HG02970 (cell line): ENCODE measurements around the gene NDUFV2.

ENCODE experiments used
- ATAC-seq: cut with Tn5 transposase; IDR thresholded peaks from one replicate; pipeline ENCODE4 v1.9.1; 2021; ENCODE audit warnings: mild to moderate bottlenecking, moderate library complexity, moderate number of reproducible peaks; ENCODE audit not compliant: unreplicated experiment, low FRiP score

Gene NDUFV2

DNA sequence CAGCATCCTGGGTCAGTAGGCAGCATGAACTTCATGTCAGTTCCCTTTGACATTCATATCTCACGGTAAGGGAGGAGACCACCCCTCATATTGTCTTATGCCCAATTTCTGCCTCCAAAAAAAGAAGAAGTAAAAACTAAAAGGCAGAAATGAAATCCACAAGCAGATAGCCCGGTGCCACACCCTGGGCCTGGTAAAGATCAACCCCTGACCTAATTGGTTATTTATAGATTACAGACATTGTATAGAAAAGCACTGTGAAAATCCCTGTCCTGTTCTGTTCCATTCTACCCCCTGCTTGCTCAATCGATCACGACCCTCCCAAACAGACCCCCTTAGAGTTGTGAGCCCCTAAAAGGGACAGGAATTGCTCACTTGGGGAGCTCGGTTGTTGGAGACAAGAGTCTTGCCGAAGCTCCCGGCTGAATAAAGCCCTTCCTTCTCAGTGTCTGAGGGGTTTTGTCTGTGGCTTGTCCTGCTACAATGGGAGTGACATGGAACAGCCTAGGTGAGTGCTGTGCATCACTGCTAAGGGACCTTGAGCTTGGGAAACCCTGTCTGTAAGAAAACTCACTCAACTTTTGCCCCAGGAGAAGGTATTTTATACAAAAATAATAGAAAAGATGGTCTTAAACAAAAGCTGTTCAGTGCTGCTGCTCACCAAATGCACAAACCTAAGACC is 11.1 kb downstream of the NDUFV2 start:
- no peak for ATAC-seq

GRCh38 chr18:9115984-9116383 is 13.5 kb downstream of the NDUFV2 start:
- no peak for ATAC-seq

DNA sequence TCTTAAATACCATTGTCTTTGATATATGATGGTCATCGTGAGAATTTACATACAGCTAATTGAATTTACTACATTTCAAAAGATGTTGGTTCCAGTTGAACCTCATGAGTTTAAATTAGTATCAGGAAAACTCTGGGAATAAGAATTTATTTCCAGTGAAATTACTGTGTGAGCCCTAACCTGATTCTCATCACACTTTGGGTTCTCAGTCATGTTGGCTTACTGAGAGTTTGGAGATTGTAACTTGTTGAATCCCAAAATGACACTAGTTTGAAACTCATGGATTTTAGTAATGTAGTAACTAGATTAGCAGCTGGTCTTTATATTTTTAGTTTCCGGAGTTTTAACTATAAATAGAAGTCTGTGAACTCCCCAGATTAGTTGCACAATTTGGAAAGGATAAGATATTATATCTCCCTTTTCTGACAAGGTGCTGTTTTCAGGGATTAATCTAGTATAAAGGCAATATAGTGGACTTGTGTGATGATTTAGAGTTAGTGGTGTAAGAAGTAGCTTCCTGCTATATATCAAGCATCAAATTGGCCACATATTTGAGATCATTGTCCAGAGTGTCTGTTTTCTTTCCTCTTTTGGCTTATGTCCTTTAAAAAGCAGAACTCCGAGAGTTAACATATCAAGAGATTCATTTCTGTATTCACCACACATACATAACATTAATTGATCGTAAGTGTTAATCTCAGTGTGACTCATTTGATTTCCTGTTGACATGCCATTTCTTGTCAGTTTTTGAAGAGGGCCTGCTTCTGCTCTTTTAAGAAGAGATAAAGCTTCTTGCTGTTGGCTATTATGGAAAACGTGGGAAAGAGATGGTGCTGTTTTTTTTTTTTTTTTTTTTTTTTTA is 15.7 kb downstream of the NDUFV2 start:
- no peak for ATAC-seq

DNA sequence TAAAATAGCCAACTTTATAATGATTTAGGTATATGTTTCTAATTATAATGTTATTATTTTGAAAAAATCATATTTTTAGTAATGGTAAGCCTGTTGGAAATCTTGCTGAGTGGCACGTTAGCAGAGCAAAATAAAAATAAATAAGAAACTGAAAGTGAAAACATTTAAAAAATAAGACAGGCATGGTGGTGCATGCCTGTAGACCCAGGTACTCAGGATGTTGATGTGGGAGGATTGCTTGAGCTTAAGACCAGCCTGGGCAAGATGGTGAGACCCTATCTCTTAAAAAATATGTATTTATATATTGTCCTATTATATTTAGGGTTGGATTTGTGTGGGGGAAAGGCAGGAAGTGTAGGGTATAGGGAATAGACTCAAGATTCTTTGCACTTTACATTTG is 18.3 kb downstream of the NDUFV2 start:
- ATAC-seq = no peak

DNA sequence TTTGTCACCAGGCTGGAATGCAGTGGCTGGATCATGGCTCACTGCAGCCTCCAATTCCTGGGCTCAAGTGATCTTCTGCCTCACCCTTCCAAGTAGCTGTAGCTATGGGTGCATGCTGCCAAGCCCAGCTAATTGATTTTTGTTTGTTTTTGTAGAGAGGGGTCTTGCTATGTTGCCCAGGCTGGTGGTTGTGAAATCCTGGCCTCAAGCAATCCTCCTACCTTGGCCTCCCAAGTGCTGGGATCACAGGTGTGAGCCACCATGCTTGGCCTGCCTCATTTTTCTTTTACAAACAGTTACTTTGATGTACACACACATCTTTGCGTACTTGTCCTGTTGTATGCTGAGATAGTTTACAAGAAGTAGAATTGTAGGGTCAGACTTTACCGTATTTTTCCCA is 21.0 kb downstream of the NDUFV2 start:
- ATAC-seq = no peak

GRCh38 chr18:9124824-9125223 is 22.3 kb downstream of the NDUFV2 start:
- ATAC-seq = no peak

DNA sequence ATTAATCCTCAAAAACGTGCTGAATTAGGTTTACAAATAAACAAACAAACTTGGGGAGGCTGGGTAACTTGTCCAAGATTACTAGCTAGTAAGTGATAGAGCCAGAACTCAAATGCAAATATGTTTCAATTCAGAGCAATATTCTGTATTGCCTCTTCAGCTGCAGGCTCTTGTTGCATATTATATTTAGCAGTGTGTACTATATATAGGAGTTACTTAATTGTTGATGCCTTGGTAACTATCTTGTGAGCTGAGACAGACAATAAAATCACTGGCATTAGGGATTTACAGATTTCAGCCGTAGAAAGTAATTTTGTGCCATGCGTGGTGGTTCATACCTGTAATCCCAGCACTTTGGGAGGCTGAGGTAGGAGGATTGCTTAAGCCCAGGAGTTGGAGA is 23.8 kb downstream of the NDUFV2 start:
- no peak for ATAC-seq

- no peak for ATAC-seq
These were observed 27.7 kb downstream of the NDUFV2 start for GRCh38 chr18:9130195-9130594.

DNA sequence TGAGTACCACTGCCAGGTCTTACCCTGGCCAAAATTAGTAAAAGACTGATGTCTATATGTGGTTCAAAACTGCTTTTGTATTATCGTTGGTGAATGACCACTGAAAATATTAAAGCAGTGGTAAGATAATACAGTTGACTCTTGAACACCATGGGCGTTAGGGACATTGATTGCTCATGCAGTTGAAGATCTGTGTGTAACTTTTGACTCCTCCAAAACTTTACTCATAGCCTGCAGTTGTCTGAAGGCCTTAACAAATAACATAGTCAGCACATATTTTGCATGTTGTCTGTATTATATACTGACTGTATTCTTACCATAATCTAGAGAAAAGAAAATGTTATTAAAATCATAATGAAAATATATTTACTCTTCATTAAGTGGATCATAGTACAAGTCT is 28.3 kb downstream of the NDUFV2 start:
- ATAC-seq = no peak

DNA sequence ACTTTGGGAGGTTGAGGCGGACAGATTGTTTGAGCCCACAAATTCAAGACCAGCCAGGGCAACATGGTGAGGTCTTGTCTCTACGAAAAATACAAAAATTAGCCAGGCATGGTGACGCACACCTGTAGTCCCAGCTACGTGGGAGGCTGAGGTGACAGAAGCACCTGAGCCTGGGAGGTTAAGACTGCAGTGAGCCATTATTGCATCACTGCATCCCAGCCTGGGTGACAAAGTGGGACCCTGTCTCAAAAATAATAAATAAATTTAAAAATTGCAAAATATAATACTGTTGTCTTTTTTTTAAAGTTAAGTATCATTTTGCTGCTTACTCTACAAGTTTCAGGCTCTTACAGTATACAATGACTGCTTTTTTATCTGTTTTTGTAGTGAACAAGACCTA is 30.1 kb downstream of the NDUFV2 start:
- ATAC-seq = no peak

- ATAC-seq = no peak
These were observed 30.7 kb downstream of the NDUFV2 start for GRCh38 chr18:9133225-9133624.

DNA sequence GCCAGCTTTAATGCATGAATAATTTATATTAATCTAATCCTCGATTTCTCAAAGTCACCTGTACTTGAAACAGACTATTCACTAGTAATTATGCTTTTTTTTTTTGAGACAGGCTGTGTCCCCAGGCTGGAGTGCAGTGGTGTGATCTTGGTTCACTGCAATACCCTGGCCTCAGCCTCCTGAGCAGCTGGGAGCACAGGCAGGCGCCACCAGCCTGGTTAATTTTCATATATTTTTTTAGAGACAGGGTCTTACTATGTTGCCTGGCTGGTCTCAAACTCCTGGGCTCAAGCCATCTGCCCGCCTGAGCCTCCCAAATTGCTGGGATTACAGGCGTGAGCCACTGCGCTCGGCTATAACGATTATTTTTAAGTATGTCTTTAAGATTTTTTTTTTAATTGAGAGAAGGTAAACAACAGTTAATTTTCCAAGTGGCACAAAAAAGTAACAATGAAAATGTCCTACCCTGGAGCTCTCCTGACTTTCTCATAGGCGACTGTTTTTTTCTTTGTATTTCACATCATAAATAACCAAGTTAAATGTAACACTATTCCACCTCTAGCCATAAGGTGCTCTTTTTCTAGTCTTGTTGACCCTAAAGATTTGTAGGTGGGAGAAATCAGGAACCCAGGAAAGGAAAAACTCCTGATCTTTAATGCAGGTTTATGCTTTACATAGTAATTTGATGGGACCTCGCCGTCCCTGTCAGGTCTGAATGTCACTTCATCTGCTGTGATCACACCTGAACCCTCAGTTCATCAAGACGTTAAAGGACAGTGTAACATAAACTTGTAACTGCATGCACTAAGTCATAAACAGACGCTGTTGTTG is 32.8 kb downstream of the NDUFV2 start:
- no peak for ATAC-seq

- peak; percentile 10 for ATAC-seq
These were observed 33.4 kb downstream of the NDUFV2 start for GRCh38 chr18:9135912-9136314.

DNA sequence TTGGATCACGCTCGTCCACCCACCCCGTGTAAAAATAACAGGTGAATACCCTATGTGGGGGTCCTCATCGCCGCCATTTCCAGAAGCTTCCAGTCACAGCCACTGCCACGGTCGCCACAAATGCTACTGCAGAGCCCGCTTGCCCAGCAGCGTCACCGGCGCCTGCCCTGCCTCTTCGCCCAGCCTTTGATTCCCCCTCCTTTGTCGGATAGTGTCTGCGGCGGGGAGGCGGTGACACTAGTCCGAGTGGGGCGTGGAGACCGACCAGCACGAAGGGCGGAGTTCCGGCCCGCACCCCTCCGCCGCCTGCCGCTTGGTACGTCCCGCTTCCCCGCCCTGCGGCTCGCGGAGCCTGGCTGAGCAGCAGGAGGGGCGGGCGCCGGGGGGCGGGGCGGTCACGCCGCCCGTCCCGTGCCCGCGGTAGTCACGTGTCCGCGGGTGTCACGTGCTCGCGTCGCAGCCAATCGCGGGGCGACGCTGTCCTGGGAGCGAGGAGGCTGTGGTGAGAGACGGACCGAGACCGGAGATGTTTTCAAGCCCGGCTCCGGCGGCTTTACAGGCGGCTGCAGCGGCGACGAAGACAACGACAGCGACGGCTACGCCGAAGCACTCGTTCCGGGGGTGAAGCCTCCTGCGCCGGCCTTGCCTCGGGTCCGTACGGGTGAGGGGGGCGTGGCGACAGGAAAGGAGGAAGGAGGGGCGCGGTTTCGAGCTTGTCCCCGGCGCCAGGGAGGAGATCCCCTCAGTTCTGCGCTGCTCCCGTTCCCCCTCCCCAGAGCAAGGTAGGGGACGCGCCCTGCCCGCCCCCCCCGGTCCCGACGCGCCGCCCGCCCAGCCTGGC is 34.0 kb downstream of the NDUFV2 start, which contains the start of gene ANKRD12:
ANKRD12 (plus strand) TSS at position 467 of the 841 bp plus-strand sequence. CDS start 45,652 bp downstream, outside the sequence.
- peak; percentile 74 for ATAC-seq

- peak; percentile 36 for ATAC-seq
These were observed 34.9 kb downstream of the NDUFV2 start for GRCh38 chr18:9137168-9138066.

DNA sequence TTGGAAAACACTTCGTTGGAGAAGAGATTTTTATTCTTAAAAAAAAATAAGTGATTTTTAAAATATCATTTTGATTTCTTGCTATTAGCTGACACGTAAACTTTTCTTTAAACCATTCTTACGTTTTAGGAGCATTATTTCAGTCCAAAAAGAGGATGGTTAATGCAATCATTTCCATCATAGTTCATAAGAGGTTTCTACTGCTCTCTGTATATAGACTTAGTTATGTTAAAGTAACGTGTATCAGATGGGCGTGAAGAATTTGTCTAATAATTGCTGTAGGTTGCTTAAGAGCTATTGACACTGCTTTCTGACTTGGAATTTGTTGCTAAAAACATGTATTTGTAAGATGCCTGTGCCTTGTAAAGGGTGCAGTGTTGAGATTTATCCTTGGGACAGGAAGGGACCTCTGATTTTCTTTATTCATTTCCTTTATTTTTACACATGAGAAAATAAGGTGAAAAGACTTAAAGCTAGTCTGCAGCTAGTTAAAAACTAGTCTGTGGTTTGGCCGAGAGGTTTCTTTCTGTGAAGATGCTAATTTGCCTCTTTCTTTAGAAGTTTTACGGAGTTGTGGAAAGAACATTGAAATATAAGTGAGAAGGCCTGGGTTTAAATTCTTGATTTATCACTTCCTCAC is 37.0 kb downstream of the NDUFV2 start:
- ATAC-seq = no peak

DNA sequence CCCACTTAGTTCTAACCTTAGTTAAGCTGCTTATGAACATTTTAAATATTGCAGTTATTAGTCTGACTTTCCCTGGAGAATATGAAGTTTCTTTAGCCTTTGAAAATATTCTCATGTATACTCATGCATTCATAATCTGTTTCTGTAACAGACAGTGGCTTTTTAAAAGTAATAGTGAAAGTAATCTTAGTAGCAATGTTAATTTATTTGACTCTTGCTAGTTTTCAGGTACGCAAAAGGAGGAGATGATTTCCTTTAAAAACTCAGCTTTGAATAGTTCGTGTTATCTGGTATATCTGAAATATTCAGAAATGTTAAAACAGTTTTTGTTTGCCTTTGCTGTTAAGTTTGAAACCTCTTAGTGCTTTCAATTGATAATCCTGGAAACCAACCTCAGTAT is 37.9 kb downstream of the NDUFV2 start:
- no peak for ATAC-seq

DNA sequence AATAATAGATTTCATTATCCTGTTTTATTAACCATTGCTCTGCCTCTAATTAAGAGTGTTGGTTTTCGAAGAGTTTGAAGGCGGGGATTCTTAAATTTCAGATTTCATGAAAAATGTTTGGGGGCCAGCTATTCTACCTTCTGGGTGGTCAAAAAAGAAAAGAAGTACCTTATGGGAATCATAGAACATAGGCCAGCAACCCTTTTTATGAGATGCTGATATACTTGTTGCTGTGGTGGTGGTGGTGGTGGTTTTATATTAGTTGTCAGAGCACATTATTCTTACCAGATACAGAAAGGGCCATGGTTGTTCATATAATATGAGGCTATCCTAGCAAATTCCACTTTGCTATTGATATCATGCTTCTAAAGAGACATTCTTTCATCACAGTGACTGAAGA is 38.5 kb downstream of the NDUFV2 start:
- no peak for ATAC-seq

DNA sequence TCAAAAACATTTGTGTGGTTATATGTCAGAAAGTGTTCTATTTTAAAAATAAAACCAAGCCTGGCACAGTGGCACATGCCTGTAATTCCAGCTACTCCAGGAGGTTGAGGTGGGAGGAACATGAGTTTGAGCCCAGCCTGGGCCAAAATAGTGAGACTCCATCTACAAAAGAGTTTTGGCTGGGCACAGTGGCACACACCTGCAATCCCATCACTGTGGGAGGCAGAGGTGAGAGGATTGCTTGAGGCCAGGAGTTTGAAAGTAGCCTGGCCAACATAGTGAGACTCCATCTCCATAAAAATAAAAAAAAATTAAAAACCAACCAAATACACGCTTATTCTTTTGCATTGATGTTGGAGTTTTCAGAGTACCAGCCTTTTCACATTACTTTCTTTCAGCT is 43.7 kb downstream of the NDUFV2 start:
- no peak for ATAC-seq
